SIG-M5 treated with dmso at 0.1 percent for 504 hours (cell line): Measurements from ENCODE around the gene TEF.
A peak's percentile ranks its signal among the peaks of the same experiment; 100 is the strongest.

Source experiments
- DNase-seq: peaks from one replicate; lab custom pipeline; 2025; ENCODE audit not compliant: unreplicated experiment; lab: John Stamatoyannopoulos, UW

TEF gene

DNA sequence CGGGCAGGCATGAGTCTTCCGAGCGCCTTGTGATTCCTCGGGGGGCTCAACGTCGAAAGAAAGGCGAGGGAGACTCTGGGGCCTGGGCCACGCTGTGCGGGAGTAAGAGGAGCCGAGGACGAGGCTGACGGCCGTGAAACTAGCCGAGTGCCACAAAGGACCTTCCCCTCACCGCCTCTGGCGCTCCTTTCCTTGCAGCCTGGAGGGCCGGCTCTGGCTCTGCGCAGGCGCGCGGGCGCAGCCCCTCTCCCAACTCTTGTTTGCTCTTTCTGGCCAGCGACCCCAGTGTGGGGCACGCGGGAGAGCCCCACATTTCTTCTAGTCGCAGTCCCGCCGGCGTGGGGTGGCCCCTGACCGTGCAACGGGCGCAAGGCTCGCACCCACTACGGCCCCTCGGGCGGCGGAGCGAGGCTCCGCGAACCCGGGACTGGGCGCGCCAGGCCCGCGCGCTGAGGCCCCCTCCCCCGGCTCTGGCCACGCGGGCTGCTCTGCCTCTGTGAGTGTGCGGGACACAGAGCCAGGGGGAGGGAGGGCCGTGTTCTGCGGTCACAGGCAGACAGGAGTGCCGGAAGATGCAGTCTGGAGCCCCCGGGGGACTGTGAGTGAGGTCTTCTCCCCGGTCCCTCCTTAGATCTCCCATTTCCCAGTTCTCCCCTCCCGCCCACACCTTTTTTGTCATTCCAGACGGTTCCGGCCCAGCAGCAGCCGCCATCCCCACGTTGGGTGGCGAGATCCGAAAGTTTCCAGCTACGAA lies 65.9 kb downstream of the TEF start:
- DNase-seq = peak; percentile 60

DNA sequence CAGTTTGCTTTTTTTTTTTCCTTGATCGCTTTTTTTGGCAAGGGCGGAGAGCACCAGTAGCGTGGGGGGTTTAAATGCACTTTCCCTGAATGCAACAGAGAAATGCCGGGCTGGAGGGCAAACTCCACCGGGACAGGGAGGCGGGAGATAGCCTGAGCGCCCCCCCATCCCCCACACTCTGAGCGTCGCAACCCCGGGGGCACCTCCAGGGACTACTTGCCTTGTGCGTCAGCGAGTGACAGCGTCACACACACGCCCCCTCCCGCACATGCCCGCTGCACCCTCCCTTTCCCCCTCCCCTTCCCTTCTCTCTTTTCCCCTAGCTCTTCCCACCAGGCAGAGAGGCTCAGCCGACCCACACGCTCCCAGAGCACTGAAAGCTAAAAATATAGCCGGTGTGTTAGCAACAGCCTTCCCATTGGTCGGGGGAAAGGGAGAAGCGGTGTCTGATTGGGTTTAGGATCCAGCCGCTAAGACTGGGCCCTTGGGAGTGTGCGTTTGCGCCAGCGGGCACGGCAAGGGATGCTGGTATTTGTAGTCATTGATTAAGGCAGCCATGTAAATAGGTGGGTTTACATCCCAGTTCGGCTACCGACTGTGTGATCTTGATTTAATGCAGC lies 66.6 kb downstream of the TEF start:
- peak; percentile 99 for DNase-seq
